ENCODE data around the gene TMEM9. TPM values are rescaled to one million over a fixed set of nuclear protein-coding genes. Genes with fewer than 3 reads are reported as not detected.

Gene TMEM9
- total RNA-seq, 1 donor from 2014 or later, result 14.9 TPM

- peaks cover 36% of the 10 kb centered on the region for H3K27me3 Mint-ChIP-seq (ENCODE audit: low read depth)
- no peak overlapping the region for H3K27ac Mint-ChIP-seq
- H3K4me1 Mint-ChIP-seq (ENCODE audit: low read depth), result peaks cover 2% of the 10 kb centered on the region
- intact Hi-C loops (cut with micrococcal nuclease), result loop anchor here (10.0 kb wide), 1 partner anchor 488 kb away; the partner anchor contains the start of gene KIF14
- H3K36me3 Mint-ChIP-seq (ENCODE audit: low read depth), result no peaks in the 10 kb centered on the region
- no peak for DNase-seq (ENCODE audit: low spot score)
- H3K9me3 Mint-ChIP-seq, result no peaks in the 10 kb centered on the region
- no peak overlapping the region for H3K4me3 Mint-ChIP-seq (ENCODE audit: low read depth)
These were observed 41.3 kb downstream of the TMEM9 start for GRCh38 chr1:201112926-201113325.

- DNase-seq (ENCODE audit: low spot score), result no peak
- no peak within 1 kb of the TSS for H3K4me3 Mint-ChIP-seq (ENCODE audit: low read depth)
- H3K4me1 Mint-ChIP-seq (ENCODE audit: low read depth), result peaks cover 2% of the 10 kb centered on the region
- H3K9me3 Mint-ChIP-seq, result no peaks in the 10 kb centered on the region
- no peaks in the 10 kb centered on the region for H3K36me3 Mint-ChIP-seq (ENCODE audit: low read depth)
- H3K27ac Mint-ChIP-seq, result no peak within 1 kb of the TSS
- H3K27me3 Mint-ChIP-seq (ENCODE audit: low read depth), result peaks cover 32% of the 10 kb centered on the region
- intact Hi-C loops (cut with micrococcal nuclease), result loop anchor here (10.0 kb wide), 1 partner anchor 487 kb away; the partner anchor contains the start of gene KIF14
These were observed 42.0 kb downstream of the TMEM9 start, which contains the start of gene CACNA1S for GRCh38 chr1:201112173-201112731. Gene CACNA1S, minus strand, starts transcription at chr1:201112426. Its CDS starts 87 bp downstream, at chr1:201112339.

GRCh38 chr1:201111672-201112071 lies 42.6 kb downstream of the TMEM9 start:
- Mint-ChIP-seq H3K27ac (no peak overlapping the region), H3K4me1 (ENCODE audit: low read depth) (peaks cover 2% of the 10 kb centered on the region), H3K27me3 (ENCODE audit: low read depth) (peaks cover 30% of the 10 kb centered on the region), H3K4me3 (ENCODE audit: low read depth) (no peak overlapping the region), H3K36me3 (ENCODE audit: low read depth) (no peaks in the 10 kb centered on the region), H3K9me3 (no peaks in the 10 kb centered on the region)
- intact Hi-C loops (cut with micrococcal nuclease), result loop anchor here (10.0 kb wide), 1 partner anchor 487 kb away; the partner anchor contains the start of gene KIF14
- DNase-seq (ENCODE audit: low spot score), result no peak

- no peaks in the 10 kb centered on the region for H3K36me3 Mint-ChIP-seq (ENCODE audit: low read depth)
- H3K9me3 Mint-ChIP-seq, result no peaks in the 10 kb centered on the region
- intact Hi-C loops (cut with micrococcal nuclease), result loop anchor here (10.0 kb wide), 1 partner anchor 486 kb away; the partner anchor contains the start of gene KIF14
- no peak overlapping the region for H3K4me3 Mint-ChIP-seq (ENCODE audit: low read depth)
- H3K27ac Mint-ChIP-seq, result no peak overlapping the region
- H3K27me3 Mint-ChIP-seq (ENCODE audit: low read depth), result peaks cover 25% of the 10 kb centered on the region
- peaks cover 2% of the 10 kb centered on the region for H3K4me1 Mint-ChIP-seq (ENCODE audit: low read depth)
- no peak for DNase-seq (ENCODE audit: low spot score)
These were observed 43.1 kb downstream of the TMEM9 start for GRCh38 chr1:201111156-201111555.

- Mint-ChIP-seq H3K36me3 (ENCODE audit: low read depth) (no peaks in the 10 kb centered on the region), H3K27me3 (ENCODE audit: low read depth) (peaks cover 20% of the 10 kb centered on the region), H3K9me3 (no peaks in the 10 kb centered on the region), H3K27ac (no peak overlapping the region), H3K4me1 (ENCODE audit: low read depth) (peaks cover 2% of the 10 kb centered on the region), H3K4me3 (ENCODE audit: low read depth) (no peak overlapping the region)
- no peak for DNase-seq (ENCODE audit: low spot score)
- intact Hi-C loops (cut with micrococcal nuclease), result loop anchor here (10.0 kb wide), 1 partner anchor 486 kb away; the partner anchor contains the start of gene KIF14
These were observed 43.7 kb downstream of the TMEM9 start for GRCh38 chr1:201110616-201111015.

- DNase-seq (ENCODE audit: low spot score), result no peak
- intact Hi-C loops (cut with micrococcal nuclease), result loop anchor here (10.0 kb wide), 1 partner anchor 485 kb away; the partner anchor contains the start of gene KIF14
- Mint-ChIP-seq H3K9me3 (no peaks in the 10 kb centered on the region), H3K4me1 (ENCODE audit: low read depth) (peaks cover 2% of the 10 kb centered on the region), H3K4me3 (ENCODE audit: low read depth) (no peak overlapping the region), H3K27me3 (ENCODE audit: low read depth) (peaks cover 18% of the 10 kb centered on the region), H3K36me3 (ENCODE audit: low read depth) (no peaks in the 10 kb centered on the region), H3K27ac (no peak overlapping the region)
These were observed 44.1 kb downstream of the TMEM9 start for GRCh38 chr1:201110138-201110537.

- peaks cover 15% of the 10 kb centered on the region for H3K27me3 Mint-ChIP-seq (ENCODE audit: low read depth)
- no peak overlapping the region for H3K4me3 Mint-ChIP-seq (ENCODE audit: low read depth)
- no peaks in the 10 kb centered on the region for H3K9me3 Mint-ChIP-seq
- no peak overlapping the region for H3K27ac Mint-ChIP-seq
- H3K36me3 Mint-ChIP-seq (ENCODE audit: low read depth), result no peaks in the 10 kb centered on the region
- DNase-seq (ENCODE audit: low spot score), result no peak
- intact Hi-C loops (cut with micrococcal nuclease), result loop anchor here (10.0 kb wide), 1 partner anchor 485 kb away; the partner anchor contains the start of gene KIF14
- H3K4me1 Mint-ChIP-seq (ENCODE audit: low read depth), result no peaks in the 10 kb centered on the region
These were observed 44.6 kb downstream of the TMEM9 start for GRCh38 chr1:201109651-201110050.

GRCh38 chr1:201108614-201109013 lies 45.7 kb downstream of the TMEM9 start:
- peaks cover 11% of the 10 kb centered on the region for H3K27me3 Mint-ChIP-seq (ENCODE audit: low read depth)
- no peak for DNase-seq (ENCODE audit: low spot score)
- H3K9me3 Mint-ChIP-seq, result no peaks in the 10 kb centered on the region
- H3K36me3 Mint-ChIP-seq (ENCODE audit: low read depth), result no peaks in the 10 kb centered on the region
- no peak overlapping the region for H3K4me3 Mint-ChIP-seq (ENCODE audit: low read depth)
- no peak overlapping the region for H3K27ac Mint-ChIP-seq
- H3K4me1 Mint-ChIP-seq (ENCODE audit: low read depth), result no peaks in the 10 kb centered on the region
- intact Hi-C loops (cut with micrococcal nuclease), result no loop called here

- no peak for DNase-seq (ENCODE audit: low spot score)
- no peaks in the 10 kb centered on the region for H3K36me3 Mint-ChIP-seq (ENCODE audit: low read depth)
- H3K27me3 Mint-ChIP-seq (ENCODE audit: low read depth), result peaks cover 1% of the 10 kb centered on the region
- no peak overlapping the region for H3K4me3 Mint-ChIP-seq (ENCODE audit: low read depth)
- no peak overlapping the region for H3K27ac Mint-ChIP-seq
- no peaks in the 10 kb centered on the region for H3K4me1 Mint-ChIP-seq (ENCODE audit: low read depth)
- no peaks in the 10 kb centered on the region for H3K9me3 Mint-ChIP-seq
- intact Hi-C loops (cut with micrococcal nuclease), result no loop called here
These were observed 48.6 kb downstream of the TMEM9 start for GRCh38 chr1:201105688-201106087.

GRCh38 chr1:201104141-201104540 lies 50.1 kb downstream of the TMEM9 start:
- intact Hi-C loops (cut with micrococcal nuclease), result no loop called here
- no peak overlapping the region for H3K4me3 Mint-ChIP-seq (ENCODE audit: low read depth)
- no peaks in the 10 kb centered on the region for H3K9me3 Mint-ChIP-seq
- H3K4me1 Mint-ChIP-seq (ENCODE audit: low read depth), result no peaks in the 10 kb centered on the region
- no peak for DNase-seq (ENCODE audit: low spot score)
- H3K27me3 Mint-ChIP-seq (ENCODE audit: low read depth), result peaks cover 1% of the 10 kb centered on the region
- H3K36me3 Mint-ChIP-seq (ENCODE audit: low read depth), result no peaks in the 10 kb centered on the region
- no peak overlapping the region for H3K27ac Mint-ChIP-seq

- intact Hi-C loops (cut with micrococcal nuclease), result no loop called here
- no peak overlapping the region for H3K27ac Mint-ChIP-seq
- no peak for DNase-seq (ENCODE audit: low spot score)
These were observed 50.6 kb downstream of the TMEM9 start for GRCh38 chr1:201103666-201104065.

GRCh38 chr1:201100169-201100930 lies 53.9 kb downstream of the TMEM9 start:
- intact Hi-C loops (cut with micrococcal nuclease), result no loop called here

More at GRCh38 chr1:201103666-201104065, 50.6 kb downstream of the TMEM9 start:
- H3K4me1 Mint-ChIP-seq (ENCODE audit: low read depth), result no peaks in the 10 kb centered on the region
- no peak overlapping the region for H3K4me3 Mint-ChIP-seq (ENCODE audit: low read depth)
- no peaks in the 10 kb centered on the region for H3K9me3 Mint-ChIP-seq
- H3K27me3 Mint-ChIP-seq (ENCODE audit: low read depth), result peaks cover 1% of the 10 kb centered on the region
- H3K36me3 Mint-ChIP-seq (ENCODE audit: low read depth), result no peaks in the 10 kb centered on the region

More at GRCh38 chr1:201100169-201100930, 53.9 kb downstream of the TMEM9 start:
- no peaks in the 10 kb centered on the region for H3K4me1 Mint-ChIP-seq (ENCODE audit: low read depth)
- no peak overlapping the region for H3K4me3 Mint-ChIP-seq (ENCODE audit: low read depth)
- peaks cover 5% of the 10 kb centered on the region for H3K27me3 Mint-ChIP-seq (ENCODE audit: low read depth)
- DNase-seq (ENCODE audit: low spot score), result no peak
- no peaks in the 10 kb centered on the region for H3K9me3 Mint-ChIP-seq
- H3K27ac Mint-ChIP-seq, result no peak overlapping the region
- H3K36me3 Mint-ChIP-seq (ENCODE audit: low read depth), result no peaks in the 10 kb centered on the region
